ENCODE data around the gene PDSS2. TPM values are rescaled to one million over a fixed set of nuclear protein-coding genes. Genes with fewer than 3 reads are reported as not detected.

The PDSS2 gene
- total RNA-seq, 1 donor from 2014 or later = 13.4 TPM

DNA sequence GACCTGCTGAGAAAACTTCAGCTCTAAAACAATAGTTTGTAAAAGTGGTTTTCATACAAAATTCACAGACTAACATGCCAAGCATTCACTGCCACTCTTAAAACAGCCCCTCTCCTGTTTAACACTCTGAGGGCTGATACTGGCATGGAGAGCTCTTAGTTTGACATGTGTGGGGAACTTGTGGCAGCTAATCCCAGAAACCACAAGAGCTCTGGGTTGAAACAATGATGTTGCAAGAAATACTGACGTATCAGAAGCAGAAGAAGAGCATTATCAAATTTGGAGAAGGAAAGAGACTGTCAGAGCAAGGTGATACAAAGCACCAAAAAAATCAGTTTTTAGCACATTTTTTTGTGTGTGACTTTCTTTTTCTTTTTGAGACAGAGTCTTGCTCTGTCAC lies 349.2 kb downstream of the PDSS2 start:
- Histone ChIP-seq H3K36me3 (ENCODE audit: control insufficient read depth, insufficient read depth, low read length) (no peaks in the 10 kb centered on the region), H3K4me3 (ENCODE audit: low read depth, low read length) (no peak overlapping the region), H3K27me3 (ENCODE audit: control insufficient read depth, insufficient read depth, low read length) (no peaks in the 10 kb centered on the region)
- DNase-seq (ENCODE audit: low read depth) = no peak
- TF ChIP-seq, protein P1, sequence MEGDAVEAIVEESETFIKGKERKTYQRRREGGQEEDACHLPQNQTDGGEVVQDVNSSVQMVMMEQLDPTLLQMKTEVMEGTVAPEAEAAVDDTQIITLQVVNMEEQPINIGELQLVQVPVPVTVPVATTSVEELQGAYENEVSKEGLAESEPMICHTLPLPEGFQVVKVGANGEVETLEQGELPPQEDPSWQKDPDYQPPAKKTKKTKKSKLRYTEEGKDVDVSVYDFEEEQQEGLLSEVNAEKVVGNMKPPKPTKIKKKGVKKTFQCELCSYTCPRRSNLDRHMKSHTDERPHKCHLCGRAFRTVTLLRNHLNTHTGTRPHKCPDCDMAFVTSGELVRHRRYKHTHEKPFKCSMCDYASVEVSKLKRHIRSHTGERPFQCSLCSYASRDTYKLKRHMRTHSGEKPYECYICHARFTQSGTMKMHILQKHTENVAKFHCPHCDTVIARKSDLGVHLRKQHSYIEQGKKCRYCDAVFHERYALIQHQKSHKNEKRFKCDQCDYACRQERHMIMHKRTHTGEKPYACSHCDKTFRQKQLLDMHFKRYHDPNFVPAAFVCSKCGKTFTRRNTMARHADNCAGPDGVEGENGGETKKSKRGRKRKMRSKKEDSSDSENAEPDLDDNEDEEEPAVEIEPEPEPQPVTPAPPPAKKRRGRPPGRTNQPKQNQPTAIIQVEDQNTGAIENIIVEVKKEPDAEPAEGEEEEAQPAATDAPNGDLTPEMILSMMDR (IDR thresholded peaks at IDR 0.05; ENCODE audit: insufficient read depth, low read length, poor library complexity, severe bottlenecking) = no peak

DNA sequence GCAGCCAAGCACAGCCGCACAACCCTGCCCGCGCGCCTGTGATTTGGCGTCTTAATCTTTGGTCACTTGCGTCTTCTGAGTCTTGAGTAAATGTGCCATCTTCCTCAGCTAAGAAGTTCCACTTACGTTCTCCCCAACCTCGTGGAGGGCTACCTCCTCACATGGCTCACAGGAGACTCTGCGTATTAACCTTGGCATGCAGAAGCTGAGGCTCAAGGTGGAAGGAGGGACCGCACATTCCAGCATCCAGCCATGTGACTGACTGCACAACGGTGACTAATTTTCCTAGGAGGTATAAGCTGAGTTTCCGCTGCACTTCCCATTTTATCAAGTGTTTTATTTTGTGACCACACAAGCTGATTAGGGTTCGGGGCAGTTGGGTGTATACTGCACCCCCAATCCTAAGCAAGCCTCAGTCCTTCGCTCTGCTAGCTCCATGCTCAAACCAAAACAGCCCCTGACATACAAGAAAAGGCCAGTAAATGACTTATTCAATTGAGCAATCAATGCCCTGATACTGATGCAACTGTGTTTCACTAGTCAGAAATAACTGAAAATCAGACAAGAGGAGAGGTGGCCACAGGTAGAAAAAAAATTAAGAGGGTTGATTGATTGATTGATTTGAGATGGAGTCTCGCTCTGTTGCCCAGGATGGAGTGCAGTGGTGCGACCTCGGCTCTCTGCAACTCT lies 351.0 kb downstream of the PDSS2 start:
- Histone ChIP-seq H3K27me3 (ENCODE audit: control insufficient read depth, insufficient read depth, low read length) (no peaks in the 10 kb centered on the region), H3K36me3 (ENCODE audit: control insufficient read depth, insufficient read depth, low read length) (no peaks in the 10 kb centered on the region), H3K4me3 (ENCODE audit: low read depth, low read length) (no peak overlapping the region)
- TF ChIP-seq, protein P1 (IDR thresholded peaks at IDR 0.05; ENCODE audit: insufficient read depth, low read length, poor library complexity, severe bottlenecking) = no peak
- DNase-seq (ENCODE audit: low read depth) = peak; percentile 81

DNA sequence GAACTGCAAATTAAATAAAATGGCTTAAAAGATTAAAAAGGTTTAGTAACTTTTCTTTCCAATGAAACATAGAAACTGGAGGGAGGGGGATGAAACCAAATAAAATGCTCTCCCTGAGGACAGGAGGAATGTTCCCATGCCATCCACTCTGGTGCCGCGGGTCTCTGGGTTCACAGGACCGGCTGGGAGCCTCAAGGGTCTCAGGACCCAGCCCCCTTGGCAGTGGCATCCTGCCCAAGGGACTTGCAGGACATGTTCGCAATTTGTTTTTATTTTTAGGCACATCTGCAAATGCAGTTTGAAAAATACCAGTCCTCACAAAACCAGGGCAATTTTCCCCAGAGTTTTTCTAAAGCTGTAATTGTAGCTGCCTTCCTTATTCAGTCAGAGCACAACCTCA lies 351.6 kb downstream of the PDSS2 start:
- H3K36me3 ChIP-seq (ENCODE audit: control insufficient read depth, insufficient read depth, low read length) = no peaks in the 10 kb centered on the region
- TF ChIP-seq, protein P1 (IDR thresholded peaks at IDR 0.05; ENCODE audit: insufficient read depth, low read length, poor library complexity, severe bottlenecking) = no peak
- no peaks in the 10 kb centered on the region for H3K27me3 ChIP-seq (ENCODE audit: control insufficient read depth, insufficient read depth, low read length)
- H3K4me3 ChIP-seq (ENCODE audit: low read depth, low read length) = no peak overlapping the region
- no peak for DNase-seq (ENCODE audit: low read depth)

DNA sequence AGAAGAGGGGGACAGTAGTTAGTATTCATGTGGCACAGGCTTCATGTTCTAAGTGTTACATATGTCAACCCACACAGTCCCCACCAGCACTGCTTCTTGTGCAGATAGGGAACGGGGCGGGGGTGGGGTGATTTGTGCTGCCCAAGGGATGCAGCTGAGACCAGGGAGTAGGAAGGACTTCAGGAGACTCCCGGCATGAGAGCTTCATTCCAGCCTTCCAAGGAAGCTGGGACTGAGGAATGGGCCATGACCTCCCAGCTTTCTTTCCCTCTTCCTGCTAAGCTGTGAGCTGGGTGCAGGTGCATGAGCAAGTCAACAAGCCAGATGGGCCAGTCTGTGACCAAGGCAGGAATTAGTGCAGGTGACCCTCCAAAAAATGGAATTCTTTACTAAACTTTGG lies 353.2 kb downstream of the PDSS2 start:
- Histone ChIP-seq H3K4me3 (ENCODE audit: low read depth, low read length) (no peak overlapping the region), H3K36me3 (ENCODE audit: control insufficient read depth, insufficient read depth, low read length) (no peaks in the 10 kb centered on the region), H3K27me3 (ENCODE audit: control insufficient read depth, insufficient read depth, low read length) (no peaks in the 10 kb centered on the region)
- TF ChIP-seq, protein P1 (IDR thresholded peaks at IDR 0.05; ENCODE audit: insufficient read depth, low read length, poor library complexity, severe bottlenecking) = no peak
- no peak for DNase-seq (ENCODE audit: low read depth)

DNA sequence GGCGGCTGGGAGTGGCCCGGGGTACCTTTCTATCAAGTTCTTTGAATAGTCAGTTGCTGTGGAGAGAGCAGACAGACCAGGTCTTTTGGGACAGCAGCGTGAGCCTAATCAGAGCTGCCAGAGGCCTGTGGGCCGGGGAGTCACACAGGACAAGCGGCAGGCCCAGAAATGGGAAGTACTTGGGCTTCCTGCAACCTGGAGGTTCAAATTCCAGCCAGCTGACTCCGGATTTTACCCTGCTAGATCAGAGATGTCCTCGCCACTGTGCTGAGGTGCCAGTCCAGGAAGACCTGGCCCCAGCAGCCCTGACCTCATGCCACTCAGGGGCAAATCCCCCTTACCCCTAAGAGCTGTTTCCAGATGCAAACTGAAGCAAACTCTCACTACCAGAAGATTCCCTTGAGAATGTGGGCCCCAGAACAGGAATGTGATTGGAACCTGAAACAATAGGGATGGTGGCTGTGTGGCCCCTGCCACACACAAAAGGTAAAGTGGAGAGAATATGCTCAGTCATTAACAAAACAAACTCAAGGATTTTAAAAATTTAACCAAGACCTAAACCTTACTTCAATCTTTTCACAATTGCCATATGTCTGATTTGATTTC lies 353.8 kb downstream of the PDSS2 start:
- TF ChIP-seq, protein P1 (IDR thresholded peaks at IDR 0.05; ENCODE audit: insufficient read depth, low read length, poor library complexity, severe bottlenecking) = no peak
- DNase-seq (ENCODE audit: low read depth) = no peak
- no peaks in the 10 kb centered on the region for H3K36me3 ChIP-seq (ENCODE audit: control insufficient read depth, insufficient read depth, low read length)
- H3K27me3 ChIP-seq (ENCODE audit: control insufficient read depth, insufficient read depth, low read length) = no peaks in the 10 kb centered on the region
- H3K4me3 ChIP-seq (ENCODE audit: low read depth, low read length) = no peak overlapping the region

DNA sequence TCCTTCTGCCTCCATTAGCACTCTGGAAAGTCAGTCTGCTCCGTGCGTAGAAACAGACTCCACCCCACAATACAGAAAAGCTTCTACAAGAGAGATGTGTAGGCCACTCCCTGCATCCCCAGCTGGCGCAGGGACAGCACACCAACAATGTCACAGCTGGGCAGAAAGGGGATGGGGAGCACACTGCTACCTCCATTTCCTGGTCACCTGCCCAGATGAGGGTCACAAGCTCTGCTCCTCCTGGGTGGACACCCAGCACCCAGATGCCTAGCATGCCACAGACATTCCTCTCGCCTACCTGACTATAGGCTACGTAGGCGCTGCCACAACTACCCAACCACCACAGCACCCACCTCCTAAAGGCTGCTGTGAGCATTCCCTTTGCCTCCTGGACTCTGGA lies 356.3 kb downstream of the PDSS2 start:
- no peak for DNase-seq (ENCODE audit: low read depth)
- TF ChIP-seq, protein P1 (IDR thresholded peaks at IDR 0.05; ENCODE audit: insufficient read depth, low read length, poor library complexity, severe bottlenecking) = no peak
- Histone ChIP-seq H3K36me3 (ENCODE audit: control insufficient read depth, insufficient read depth, low read length) (no peaks in the 10 kb centered on the region), H3K4me3 (ENCODE audit: low read depth, low read length) (no peak overlapping the region), H3K27me3 (ENCODE audit: control insufficient read depth, insufficient read depth, low read length) (no peaks in the 10 kb centered on the region)
